Renal cortical epithelial cell (primary cell): Measurements from ENCODE around the gene RNF113B. TPM values are rescaled to one million over a fixed set of nuclear protein-coding genes. Genes with fewer than 3 reads are reported as not detected.

Source experiments
- DNase-seq: peaks from one replicate; pipeline ENCODE4 v3.0.0-alpha.2; 2011; ENCODE audit warnings: low read depth
- total RNA-seq: library from RNA; depleted of rRNA; stranded (reverse); fragments of >200 nt; gene quantifications from 2 replicates; pipeline ENCODE4 v1.2.3, GENCODE V29; 2014

The RNF113B gene
- total RNA-seq, 1 donor from 2014 or later: not detected

DNA sequence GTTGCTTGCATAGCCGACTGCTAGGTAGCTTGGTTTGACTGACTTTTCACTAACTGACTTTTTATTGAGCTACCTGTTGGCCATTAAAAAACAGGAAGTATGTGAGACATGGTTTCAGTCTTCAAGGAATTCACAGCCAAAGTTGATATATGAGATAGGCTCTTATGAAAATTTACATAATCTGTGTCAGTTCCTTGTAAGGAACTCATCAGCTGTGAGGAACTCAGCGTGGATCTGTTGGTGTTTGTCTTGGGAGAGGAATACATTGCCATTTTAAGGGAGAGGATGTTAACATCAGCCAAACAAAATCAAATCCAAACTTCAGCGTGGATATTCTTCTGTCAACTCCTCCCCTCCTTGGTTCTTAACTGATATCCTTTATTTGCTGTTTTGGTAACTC is 2.0 kb downstream of the RNF113B start:
- peak; percentile 72 for DNase-seq

DNA sequence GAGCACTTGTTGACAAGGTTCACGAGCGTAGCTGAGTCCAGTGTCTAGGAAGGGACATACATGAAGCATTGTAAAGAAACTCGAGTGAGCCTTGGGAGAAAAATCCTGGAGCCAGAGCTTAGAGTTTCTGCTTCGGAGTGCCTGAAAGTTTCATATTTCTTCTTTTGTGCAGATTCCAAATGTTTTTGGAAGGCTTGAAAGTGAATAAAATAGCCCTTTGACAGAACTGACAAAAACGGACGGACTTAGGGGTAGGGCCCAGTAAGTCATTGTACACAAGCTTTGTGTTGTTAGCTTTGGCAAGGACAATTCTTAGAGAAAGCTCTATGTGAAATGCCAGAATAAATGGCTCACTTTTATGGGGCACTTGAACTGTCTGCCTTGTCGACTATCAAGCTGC is 2.8 kb downstream of the RNF113B start:
- no peak for DNase-seq

DNA sequence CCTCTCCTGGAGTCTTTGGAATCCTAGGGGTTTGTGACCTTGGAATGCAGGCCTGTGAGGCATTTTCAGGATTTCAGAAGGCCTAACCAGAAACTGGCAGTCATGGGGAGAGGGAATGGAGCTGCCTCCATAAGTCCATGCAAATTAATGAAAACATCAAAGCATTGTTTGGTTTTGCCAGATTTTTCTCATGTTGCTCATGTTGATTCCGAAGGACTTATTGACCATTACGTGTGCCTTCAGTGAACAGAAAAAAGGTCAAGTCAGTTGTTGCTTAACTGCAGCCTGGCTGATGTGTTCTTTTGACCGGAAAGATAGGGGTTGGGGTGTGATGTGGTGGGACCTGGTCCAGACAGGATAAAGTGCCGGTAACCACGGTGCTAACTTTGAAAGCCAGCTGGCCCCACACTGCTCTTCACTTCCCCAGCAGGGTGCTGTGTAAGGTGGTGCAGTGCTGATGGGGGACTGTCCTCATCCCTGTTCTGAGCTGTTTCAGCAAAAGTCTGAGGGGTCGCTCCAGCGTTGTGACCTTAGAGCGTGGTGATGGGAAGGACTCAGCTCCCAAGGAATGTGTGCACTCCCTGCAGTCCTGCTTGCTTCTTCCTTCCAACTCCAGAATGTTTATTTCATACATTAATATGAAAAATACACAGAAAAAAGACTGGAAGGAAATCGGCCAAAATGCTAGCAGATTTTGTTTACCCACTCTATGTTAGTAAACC is 3.5 kb downstream of the RNF113B start:
- peak; percentile 100 for DNase-seq

DNA sequence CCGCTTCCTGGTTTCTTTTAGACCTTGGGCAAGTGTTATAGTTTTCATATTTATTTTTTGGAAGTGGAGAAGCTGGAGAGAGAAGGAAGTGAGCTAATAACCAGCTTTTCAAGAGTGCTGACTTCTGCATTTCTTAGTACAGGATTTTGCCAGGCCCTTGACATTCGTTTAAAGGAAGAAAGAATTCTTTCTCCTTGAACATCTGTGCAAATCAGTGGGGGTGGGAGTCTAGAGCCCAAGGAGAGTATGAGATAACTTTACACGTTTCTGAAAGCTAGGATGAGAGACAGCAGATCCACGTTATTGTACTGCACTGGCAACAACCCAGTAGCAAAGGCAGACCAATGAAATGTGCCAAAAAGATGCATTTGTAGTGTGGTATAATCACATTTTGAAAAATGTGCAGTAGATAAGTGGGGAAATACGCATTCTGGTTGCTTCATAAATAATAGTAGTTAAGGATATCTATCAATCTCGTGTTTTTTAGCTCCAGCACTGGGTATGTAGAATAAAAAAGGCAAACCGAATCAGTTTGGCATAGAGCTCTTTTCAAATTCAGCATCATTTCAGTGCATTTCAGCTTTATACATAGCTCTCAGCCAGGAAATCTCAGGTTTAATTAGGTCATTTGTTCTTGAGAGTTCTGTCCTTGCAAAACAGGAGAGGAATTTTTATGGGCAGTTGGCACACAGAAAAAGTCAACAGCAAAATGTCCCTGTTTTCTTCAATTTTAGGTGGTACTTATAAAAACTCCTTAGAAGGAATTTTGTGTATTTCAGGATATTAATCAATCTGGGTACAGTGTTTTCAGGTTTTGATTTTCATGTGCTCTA is 4.3 kb downstream of the RNF113B start:
- DNase-seq: no peak

DNA sequence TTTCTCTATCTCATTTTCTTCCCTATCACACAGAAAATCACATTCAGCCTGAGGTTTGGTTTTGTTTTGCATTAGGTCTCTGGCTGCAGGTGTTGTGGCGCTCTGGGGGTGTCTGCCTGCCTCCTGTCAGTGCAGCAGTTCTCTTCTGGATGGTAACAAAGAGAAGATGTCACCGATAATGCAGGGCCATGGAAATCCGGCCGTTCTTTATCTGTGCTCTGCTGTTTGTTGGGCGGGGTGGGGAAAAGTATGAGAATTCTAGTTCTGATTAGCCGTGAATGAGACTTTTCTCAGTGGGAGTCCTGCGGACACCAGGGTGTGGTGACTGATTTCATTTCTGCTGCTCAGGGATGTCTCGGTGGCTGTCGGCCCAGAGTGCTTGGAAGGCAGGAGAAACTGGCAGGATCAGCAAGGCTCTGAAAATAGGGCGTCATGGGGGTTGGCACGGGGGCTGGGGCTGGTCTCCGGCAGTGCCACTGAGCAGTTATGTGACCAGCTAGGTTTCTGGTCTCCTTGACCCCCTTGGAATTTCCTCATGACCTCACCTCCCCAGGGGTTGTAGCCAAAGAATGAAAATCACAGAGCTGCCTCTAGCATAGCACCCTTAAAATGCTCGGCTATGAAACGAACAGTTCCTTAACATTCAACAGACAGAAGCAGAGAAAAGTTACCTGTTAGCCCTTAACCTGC is 5.0 kb downstream of the RNF113B start:
- peak; percentile 84 for DNase-seq

DNA sequence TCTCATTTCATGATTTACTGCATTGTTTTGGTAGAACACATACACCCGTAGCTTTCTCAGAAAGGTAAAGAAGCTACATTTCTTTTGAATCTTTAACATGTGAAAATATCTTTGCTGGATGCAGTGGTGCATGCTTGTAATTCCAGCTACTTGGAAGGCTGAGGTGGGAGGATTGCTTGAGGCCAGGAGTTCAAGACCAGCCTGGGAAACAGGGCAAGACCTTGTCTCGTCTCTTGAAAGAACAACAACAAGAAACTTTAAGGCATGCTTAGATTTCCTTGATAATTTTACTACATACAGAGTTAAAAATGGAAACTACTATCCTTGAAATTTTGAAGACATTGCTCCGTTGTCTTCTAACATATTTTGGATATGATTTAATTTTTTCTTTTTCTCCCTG is 7.7 kb downstream of the RNF113B start:
- DNase-seq: no peak

DNA sequence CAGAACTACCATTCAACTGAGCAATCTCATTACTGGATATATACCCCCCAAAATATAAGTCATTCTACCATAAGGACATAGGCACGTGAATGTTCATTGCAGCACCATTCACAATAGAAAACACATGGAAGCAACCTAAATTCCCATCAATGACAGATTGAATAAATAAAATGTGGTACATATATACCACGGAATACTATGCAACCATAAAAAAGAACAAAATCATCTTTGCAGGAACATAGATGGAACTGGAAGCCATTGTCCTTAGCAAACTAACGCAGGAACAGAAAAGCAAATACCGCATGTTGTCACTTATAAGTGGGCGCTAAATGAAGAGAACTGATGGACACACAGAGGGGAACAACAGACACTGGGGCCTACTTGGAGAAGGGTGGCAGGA is 14.1 kb downstream of the RNF113B start:
- DNase-seq: no peak

DNA sequence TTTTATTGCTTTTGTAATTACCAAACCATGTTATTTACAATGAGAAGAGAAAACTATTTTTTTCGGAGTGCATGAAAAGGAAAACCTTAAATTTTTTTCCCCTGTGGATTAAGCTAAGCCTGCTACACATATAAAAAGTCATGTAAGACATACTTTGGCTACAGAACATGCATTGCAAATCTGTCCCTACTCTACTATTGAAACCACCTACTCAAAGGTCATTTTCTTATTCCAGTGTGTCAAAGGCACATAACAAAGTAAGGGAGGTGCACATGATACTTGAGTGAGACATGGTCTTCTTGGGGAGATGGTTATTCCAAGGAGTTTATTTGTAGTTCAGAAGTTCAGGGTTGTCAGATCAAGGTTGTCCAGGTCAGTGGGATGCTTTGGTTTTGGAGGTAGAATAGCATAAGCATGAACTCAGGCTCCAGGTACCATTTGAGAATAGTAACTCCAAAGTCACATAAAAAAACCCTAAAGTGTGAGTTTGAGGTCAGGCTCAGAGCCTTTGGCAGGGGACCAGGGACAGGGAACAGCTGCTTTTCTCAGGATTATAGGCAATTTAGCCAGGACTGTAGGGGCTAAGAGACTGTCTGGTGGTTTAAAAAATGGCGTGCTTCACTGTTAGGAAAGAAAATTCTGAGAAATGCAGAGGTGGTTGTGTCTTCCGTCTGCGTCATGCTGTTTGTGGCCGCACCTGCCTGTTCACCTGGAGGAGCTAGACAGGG is 18.7 kb downstream of the RNF113B start:
- no peak for DNase-seq

DNA sequence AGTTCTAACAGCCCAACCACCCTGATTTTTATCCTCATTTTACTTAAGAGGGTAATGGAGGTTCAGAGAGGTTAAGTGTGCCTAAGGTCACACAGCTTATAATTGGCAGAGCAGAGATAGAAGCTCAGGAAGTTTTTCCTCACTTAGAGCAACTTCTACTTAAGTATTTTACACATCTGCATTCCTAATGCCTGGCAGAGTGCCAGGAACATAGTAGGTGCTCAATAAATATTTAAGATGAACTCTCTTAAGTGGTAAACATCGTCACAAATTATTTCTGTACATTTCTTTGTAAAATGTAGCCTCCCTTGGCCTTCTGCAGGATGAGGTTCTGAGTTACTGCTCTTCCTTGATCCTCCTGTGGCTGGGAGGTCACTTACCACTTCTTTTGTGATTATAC is 19.5 kb downstream of the RNF113B start:
- DNase-seq: no peak

DNA sequence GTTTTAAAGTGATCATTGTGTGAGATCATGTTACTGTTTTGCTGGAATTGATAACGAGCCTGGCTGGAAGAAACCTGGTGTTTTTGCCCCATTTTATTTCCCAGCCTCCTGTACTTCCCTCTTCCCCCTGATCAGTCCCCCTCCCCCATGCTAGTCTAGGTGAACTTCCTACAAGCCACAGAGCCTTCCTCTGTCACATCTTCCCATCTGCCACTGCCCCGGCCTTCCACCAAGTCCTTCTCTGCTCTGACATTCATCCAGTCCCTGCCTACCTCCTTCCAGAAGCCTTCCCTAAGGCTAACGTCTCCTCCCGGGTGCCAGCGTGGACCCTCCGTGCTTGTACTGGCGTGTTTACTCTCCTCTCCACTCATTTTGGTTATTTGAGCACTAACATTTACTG is 19.9 kb downstream of the RNF113B start:
- DNase-seq: no peak

DNA sequence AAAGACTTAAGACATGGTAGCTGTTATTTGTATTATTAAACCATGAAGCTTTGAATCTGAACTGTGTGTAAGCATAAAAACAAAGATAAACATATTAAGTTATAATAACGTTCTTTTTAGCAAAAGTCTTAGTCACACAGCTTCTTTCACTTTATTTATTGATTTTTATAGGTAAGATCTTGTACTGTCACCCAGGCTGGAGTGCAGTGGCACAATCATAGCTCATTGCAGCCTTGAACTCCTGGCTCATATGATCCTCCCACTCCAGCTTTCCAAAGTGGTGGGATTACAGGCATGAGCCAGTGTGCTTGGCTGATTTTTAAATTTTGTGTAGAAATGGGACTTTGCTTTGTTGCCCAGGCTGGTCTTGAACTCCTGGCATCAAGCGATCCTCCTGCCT is 20.8 kb downstream of the RNF113B start:
- no peak for DNase-seq

DNA sequence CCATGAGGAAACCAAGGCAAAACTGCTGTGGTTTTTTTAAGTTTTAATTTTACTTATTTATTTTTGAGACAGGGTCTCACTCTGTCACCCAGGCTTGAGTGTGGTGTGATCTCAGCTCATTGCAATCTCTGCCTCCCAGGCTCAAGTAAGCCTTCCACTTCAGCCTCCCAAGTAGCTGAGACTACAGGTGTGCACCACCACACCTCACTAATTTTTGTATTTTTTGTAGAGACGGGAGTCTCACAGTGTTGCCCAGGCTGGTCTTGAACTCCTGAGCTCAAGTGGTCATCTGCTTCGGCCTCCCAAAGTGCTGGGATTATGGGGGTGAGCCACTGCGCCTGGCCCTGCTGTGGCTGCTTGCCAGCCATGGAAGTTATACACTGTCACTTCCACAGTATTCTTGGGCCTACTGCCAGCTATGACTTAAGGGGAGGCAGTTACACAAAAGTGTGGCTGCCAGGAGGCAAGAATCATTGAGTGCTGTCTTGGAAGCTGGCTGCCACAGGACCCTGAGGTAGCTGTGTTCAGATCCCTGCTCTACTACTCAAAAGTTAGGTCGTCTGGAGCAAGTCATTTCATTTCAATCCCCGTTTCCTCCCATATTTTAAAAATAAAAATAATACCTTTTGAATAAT is 21.5 kb downstream of the RNF113B start:
- peak; percentile 68 for DNase-seq

DNA sequence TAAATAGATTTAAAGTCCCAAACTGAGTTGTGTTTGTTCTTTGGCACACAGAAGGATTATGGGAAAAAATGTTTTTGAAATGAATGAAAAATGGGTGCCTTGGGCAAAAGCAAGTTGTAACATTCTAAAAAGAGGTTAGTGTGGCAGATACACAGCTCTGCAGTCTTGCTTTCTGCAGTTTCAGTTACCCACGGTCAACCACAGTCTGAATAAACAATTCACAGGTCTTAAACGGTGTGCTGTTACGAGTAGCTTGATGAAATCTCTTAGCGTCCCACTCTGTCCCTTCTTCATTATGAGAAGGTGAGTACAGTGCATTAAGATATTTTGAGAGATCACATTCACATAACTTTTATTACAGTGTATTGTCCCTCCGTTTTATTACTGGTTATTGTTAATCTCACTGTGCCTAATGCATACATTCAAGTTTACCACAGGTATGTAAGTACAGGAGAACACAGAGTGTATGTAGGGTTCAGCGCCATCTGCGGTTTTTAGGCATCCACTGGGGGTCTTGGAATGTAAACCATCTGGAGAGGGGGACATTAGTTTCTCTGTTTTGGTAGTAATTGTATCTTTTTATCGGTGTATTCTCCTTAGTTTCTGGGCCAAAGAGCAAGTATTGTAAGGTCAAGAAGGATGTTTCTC is 26.1 kb downstream of the RNF113B start:
- no peak for DNase-seq

DNA sequence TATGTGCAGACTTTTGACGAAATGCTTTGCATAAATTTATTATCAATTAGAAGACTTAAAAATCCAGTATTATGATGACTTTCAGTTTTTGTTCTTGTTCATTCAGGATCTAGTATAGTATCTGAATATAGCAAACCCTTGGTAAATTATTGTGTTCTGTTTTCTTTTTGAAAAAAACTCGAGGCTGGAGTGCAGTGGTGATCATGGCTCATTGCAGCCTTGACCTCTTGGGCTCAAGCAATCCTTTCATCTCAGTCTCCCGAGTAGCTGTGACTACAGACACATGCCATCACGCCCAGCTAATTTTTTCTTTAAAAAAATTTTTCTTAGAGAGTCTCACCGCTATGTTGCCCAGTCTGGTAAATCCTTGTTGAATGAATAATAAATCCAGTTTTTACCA is 29.5 kb downstream of the RNF113B start:
- peak; percentile 59 for DNase-seq

DNA sequence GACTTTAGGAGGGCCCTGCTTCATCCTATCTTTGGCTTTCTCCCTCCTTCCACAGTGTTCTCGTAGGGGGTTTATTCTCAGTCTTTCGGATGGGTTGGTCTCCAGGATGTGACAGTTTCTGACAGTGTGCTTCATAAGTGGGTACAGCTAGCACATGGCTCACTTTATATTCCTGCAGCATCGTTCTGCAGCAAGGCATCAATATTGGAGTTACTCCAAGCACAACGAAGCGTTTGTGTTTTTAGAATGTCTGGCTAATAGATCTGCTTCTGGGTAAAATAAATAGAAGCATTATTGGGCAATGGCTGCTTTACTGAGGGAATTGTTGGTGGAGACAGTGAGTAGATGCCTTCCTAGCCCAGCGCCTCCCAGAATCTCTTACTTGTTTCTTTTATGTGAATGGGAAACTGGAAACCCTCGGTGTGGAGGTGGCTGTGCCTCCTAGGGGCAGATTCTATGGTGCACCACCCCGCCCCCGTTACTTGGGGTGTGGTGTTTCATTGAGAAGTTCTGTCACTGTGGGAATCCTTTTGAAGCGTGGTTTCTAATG is 32.2 kb downstream of the RNF113B start:
- DNase-seq: peak; percentile 66

DNA sequence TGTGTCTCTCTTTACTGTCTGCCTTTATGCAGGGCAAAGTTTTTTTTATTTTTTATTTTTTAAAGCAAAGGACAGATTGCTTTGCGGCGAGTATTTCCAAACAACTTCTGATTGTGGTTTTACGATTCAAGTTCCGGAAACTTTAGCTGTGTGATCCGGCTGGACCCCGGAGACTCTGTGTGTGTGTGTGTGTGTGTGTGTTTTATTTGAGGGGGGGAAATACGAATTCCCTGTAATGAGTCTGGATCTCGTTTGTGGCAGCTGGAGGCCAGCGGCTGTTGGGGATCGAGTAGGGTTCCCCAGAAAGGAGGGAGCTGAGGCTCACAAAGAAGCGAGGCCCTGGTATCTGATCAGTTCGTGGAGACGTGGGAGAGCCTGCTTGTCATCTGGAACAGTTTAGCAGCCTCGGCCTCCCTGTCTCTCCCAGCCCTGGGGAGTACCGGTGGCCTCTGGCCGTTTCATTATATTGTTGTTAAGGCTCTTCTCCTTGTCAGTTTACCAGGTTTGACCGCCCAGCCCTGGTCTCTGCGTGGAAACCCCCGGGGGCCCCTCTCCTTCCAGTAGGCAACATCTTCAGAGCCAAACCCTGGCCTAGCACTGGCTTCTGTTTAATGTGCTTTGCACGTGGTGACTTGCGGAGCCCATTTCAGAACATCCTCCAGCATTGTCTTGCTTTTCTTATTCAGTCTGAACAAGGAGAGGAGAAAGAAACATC is 32.9 kb downstream of the RNF113B start:
- DNase-seq: no peak

DNA sequence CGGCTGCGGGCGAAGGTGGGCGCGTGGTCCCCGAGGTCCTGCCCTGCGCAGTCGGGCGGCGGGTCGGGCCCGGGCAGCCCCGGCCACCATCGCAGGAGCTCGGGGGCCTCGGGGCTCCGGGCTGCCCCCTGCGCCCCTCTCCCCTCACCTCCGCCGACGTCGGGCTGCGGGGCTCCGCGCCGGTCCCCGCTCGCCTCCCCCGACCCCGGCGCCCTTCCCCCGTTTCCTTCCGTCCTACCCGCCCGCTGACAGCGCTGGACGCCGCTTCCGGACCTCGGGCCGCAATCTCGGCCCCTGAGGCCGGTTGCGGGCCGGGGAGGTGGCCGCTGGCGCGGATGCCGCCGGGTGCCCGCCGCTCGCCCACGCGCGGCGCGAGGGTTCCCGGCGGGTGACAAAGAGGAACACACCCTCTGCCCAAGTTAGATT is 33.5 kb downstream of the RNF113B start:
- no peak for DNase-seq

DNA sequence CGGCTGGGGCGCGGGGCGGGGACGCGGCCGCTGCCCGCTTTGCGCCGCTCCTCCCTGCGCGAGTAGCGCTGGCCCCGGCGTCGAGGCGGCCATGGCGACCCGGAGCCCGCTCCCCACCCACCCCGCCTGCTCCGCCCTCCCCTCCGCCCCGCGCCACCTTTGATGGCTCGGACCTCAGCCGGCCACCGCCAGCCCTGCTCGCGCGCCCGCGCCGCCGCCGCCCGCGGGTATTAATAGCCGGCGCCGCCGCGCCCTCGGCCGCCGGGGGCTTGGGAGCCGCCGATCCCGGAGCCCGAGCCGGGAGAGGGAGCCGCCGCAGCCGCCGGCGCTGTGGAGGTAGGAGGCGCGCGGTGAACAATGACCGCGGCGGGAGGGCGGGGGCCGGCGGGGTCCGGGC is 33.9 kb downstream of the RNF113B start:
- DNase-seq: no peak

DNA sequence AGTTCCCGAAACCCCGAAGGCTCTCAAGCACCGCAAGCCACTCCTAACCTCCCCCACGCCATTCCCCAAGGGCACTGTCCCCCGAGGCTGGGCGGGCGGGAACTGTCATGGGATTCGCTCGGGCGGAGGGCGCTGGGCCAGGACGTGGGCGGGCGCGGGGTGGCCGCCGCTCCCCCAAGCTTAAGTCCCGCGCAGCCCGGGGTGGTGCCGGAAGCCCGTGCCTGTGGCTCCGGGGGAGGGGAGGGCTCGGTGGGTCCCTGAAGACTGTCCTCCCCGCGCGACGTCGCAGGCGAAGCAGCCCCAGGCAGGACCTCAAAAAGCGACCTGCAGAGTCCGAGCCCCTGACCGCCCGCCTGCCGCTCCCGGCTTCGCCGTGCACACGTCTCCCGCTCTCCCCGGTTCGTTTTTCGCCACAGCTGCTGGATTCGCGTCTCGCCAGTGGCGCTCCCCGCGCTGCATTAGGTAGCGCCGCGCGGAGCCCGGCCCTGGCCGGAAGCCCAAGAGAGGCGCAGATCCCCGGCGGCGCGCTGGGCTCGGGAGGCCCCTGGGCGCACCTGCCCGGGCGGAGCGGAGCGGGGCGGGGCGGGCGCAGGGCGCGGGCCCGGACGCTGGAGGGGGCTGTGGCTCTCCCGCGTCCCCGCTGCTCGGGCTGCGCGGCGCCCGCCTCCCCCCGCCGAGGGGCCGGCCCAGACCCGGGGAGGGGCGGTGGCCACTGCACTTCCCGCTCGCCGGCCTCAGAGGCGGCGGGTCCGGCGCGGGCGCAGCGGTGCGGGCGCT is 34.5 kb downstream of the RNF113B start, which contains the start of gene FARP1:
FARP1 (plus strand) TSS at position 715 of the 777 bp plus-strand sequence. CDS start 70,149 bp downstream, outside the sequence.
- no peak for DNase-seq
